HCT116 (cell line): Measurements from ENCODE around the gene B3GALNT1. TPM values are rescaled to one million over a fixed set of nuclear protein-coding genes. Genes with fewer than 3 reads are reported as not detected.

Experiments
- ATAC-seq: fragments of 200-7000 bp; cut with Tn5 transposase; 2 replicates; pipeline ENCODE4 v1.9.1; 2020; ENCODE audit warnings: mild to moderate bottlenecking, moderate library complexity
- BruUV-seq: library from RNA; stranded (reverse); fragments of 400-500 nt; replicated peaks from 2 replicates; lab custom pipeline; 2021; lab: Mats Ljungman, UMichigan
- CTCF ChIA-PET: fragments of 300-600 bp; sonication (Branson Sonifier 250); formaldehyde crosslinking; loops from one replicate; lab custom pipeline; 2021; ENCODE audit warnings: antibody characterized with exemption; lab: Charles Lee
- POLR2A ChIA-PET: fragments of 300-600, 350-600 bp; sonication (Branson Sonifier 250); formaldehyde crosslinking; loops from one replicate; lab custom pipeline; 2021; ENCODE audit warnings: antibody characterized with exemption; lab: Charles Lee
- RAD21 ChIA-PET, 2 experiments: fragments of 300-600 bp; sonication (Branson Sonifier 250); formaldehyde crosslinking; loops; one replicate each; lab custom pipeline; 2023; ENCODE audit warnings: low total read pairs in 2 of 2; ENCODE audit not compliant: uncharacterized antibody in 2 of 2, unreplicated experiment in 2 of 2, low non-redundant PET in 1 of 2; lab: Charles Lee
- DNase-seq: peaks from one replicate; pipeline ENCODE4 v3.0.0-alpha.2; 2010; ENCODE audit warnings: low read depth, low spot score
- H2AFZ ChIP-seq: fragments of 200-600 bp; shearing (Covaris generic), sonication (generic); 2 replicates; pipeline ENCODE4 v1.6.1; 2017; ENCODE audit warnings: low read depth, mixed run types, mixed read lengths, antibody characterized with exemption, low read length; ENCODE audit not compliant: poor library complexity, severe bottlenecking
- H3K27ac ChIP-seq: 2 replicates; pipeline ENCODE4 v1.5.1; 2012; ENCODE audit warnings: low read depth, low read length
- H3K27me3 ChIP-seq: fragments of 200-600 bp; sonication (generic); 2 replicates; pipeline ENCODE4 v1.6.1; 2016; ENCODE audit warnings: mixed run types, low read length, mixed read lengths; ENCODE audit not compliant: insufficient read depth
- H3K36me3 ChIP-seq, 2 experiments: fragments of 200-500 bp in 1 of 2; fragments of 200-600 bp in 1 of 2; sonication (Bioruptor generic) in 1 of 2; sonication (generic) in 1 of 2; 2 replicates each; pipeline versions ENCODE4 v1.5.1 to v1.6.1; 2014 to 2016; ENCODE audit warnings: low read length in 2 of 2, inconsistent platforms in 1 of 2, mixed read lengths in 1 of 2, mixed run types in 1 of 2; ENCODE audit not compliant: insufficient read depth in 2 of 2, control insufficient read depth in 1 of 2
- H3K4me1 ChIP-seq, 2 experiments: fragments of 200-600 bp in 1 of 2; sonication (generic) in 1 of 2; 2 replicates each; pipeline versions ENCODE4 v1.5.1 to v1.6.1; 2012 to 2017; ENCODE audit warnings: low read length in 2 of 2, inconsistent platforms in 1 of 2, mild to moderate bottlenecking in 1 of 2, mixed read lengths in 1 of 2, mixed run types in 1 of 2, moderate library complexity in 1 of 2; ENCODE audit not compliant: insufficient read depth in 2 of 2, control insufficient read depth in 1 of 2
- H3K4me2 ChIP-seq: fragments of 200-600 bp; sonication (generic); 2 replicates; pipeline ENCODE4 v1.6.1; 2017; ENCODE audit warnings: mixed run types, low read length, mixed read lengths
- H3K4me3 ChIP-seq, 2 experiments: fragments of 200-600 bp in 1 of 2; sonication (generic) in 1 of 2; replicated peaks in 1 of 2; 2 replicates each; pipeline ENCODE4 v1.5.1; 2011 to 2016; ENCODE audit warnings: low read length in 2 of 2, control low read depth in 1 of 2, low read depth in 1 of 2, mild to moderate bottlenecking in 1 of 2, mixed read lengths in 1 of 2, mixed run types in 1 of 2
- H3K79me2 ChIP-seq: fragments of 200-600 bp; sonication (generic); 2 replicates; pipeline ENCODE4 v1.6.1; 2017; ENCODE audit warnings: mild to moderate bottlenecking, mixed run types, low read length, moderate library complexity, mixed read lengths; ENCODE audit not compliant: insufficient read depth
- H3K9ac ChIP-seq: fragments of 200-600 bp; sonication (generic); 2 replicates; pipeline ENCODE4 v1.6.1; 2016; ENCODE audit warnings: low read length, mixed read lengths
- H3K9me2 ChIP-seq: fragments of 200-600 bp; sonication (generic), shearing (Covaris generic); 2 replicates; pipeline ENCODE4 v1.6.1; 2017; ENCODE audit warnings: mixed run types, mild to moderate bottlenecking, moderate library complexity; ENCODE audit not compliant: insufficient read depth
- H3K9me3 ChIP-seq, 2 experiments: fragments of 200-500 bp in 1 of 2; fragments of 200-600 bp in 1 of 2; sonication (Bioruptor generic) in 1 of 2; sonication (generic) in 1 of 2; 2 replicates each; pipeline ENCODE4 v1.6.1; 2014 to 2017; ENCODE audit warnings: low read length in 2 of 2, mixed read lengths in 2 of 2, inconsistent platforms in 1 of 2, low read depth in 1 of 2, mild to moderate bottlenecking in 1 of 2, mixed run types in 1 of 2, moderate library complexity in 1 of 2; ENCODE audit not compliant: control insufficient read depth in 1 of 2, insufficient read depth in 1 of 2
- H4K20me1 ChIP-seq: fragments of 200-600 bp; sonication (generic), shearing (Covaris generic); 2 replicates; pipeline ENCODE4 v1.6.1; 2017; ENCODE audit warnings: mixed run types, mild to moderate bottlenecking, moderate library complexity; ENCODE audit not compliant: insufficient read depth
- CTCF ChIP-seq, 3 experiments: fragments of 200-600 bp in 1 of 3; sonication (generic) in 1 of 3; IDR thresholded peaks in 2 of 3; conservative IDR thresholded peaks in 1 of 3; 2 replicates each; pipeline ENCODE4 v1.5.1; 2012 to 2017; ENCODE audit warnings: low read depth in 2 of 3, low read length in 2 of 3, antibody characterized with exemption in 1 of 3, borderline replicate concordance in 1 of 3, control low read depth in 1 of 3, mild to moderate bottlenecking in 1 of 3, mixed read lengths in 1 of 3, mixed run types in 1 of 3, moderate library complexity in 1 of 3; ENCODE audit not compliant: insufficient read depth in 1 of 3
- ELF1 ChIP-seq: IDR thresholded peaks from 2 replicates; pipeline ENCODE4 v1.6.1; 2012; ENCODE audit warnings: low read depth, borderline replicate concordance
- EZH2phosphoT487 ChIP-seq: fragments of 200-600 bp; IDR thresholded peaks from 2 replicates; pipeline ENCODE4 v1.6.1; 2018; ENCODE audit warnings: antibody characterized with exemption, borderline replicate concordance
- JUND ChIP-seq: IDR thresholded peaks from 2 replicates; pipeline ENCODE4 v1.6.1; 2012
- MAX ChIP-seq: IDR thresholded peaks from 2 replicates; pipeline ENCODE4 v1.6.1; 2012
- POLR2AphosphoS5 ChIP-seq: IDR thresholded peaks from 2 replicates; pipeline ENCODE4 v1.6.1; 2011; ENCODE audit warnings: mild to moderate bottlenecking, low read depth, low read length, moderate library complexity
- SP1 ChIP-seq: IDR thresholded peaks from 2 replicates; pipeline ENCODE4 v1.6.1; 2012; ENCODE audit warnings: low read depth
- YY1 ChIP-seq: IDR thresholded peaks from 2 replicates; pipeline ENCODE4 v1.6.1; 2011; ENCODE audit warnings: low read length, low read depth, moderate library complexity, mild to moderate bottlenecking; ENCODE audit not compliant: insufficient replicate concordance; ENCODE audit errors: extremely low read depth
- ZFX ChIP-seq: fragments of 450-650 bp; IDR thresholded peaks from 2 replicates; pipeline ENCODE4 v1.6.1; 2017
- ZNF274 ChIP-seq: fragments of 200-500 bp; sonication (Bioruptor generic); IDR thresholded peaks from 2 replicates; pipeline ENCODE4 v1.6.1; 2014; ENCODE audit warnings: mild to moderate bottlenecking, low read depth, low read length, inconsistent platforms
- intact Hi-C: fragments of 100-400 bp; cut with micrococcal nuclease; formaldehyde crosslinking; loops from 2 replicates; pipeline ENCODE4 v1.10.0; 2022
- total RNA-seq: library from RNA; stranded (reverse); gene quantifications from one replicate; pipeline ENCODE4 v1.2.1, GENCODE V29; 2021; ENCODE audit not compliant: unreplicated experiment

B3GALNT1 gene
- total RNA-seq, 1 experiment from 2014 or later: 9.6 TPM

GRCh38 chr3:161054860-161055604, 50.1 kb downstream of the B3GALNT1 start:
- intact Hi-C loops: no loop called here
- RAD21 ChIA-PET: no interaction called here
- no peaks in the 10 kb centered on the region for H3K36me3 ChIP-seq
- no peaks in the 10 kb centered on the region for H3K27me3 ChIP-seq
- H3K9ac ChIP-seq: no peak overlapping the region
- H3K27ac ChIP-seq: no peak overlapping the region
- ATAC-seq: no peak
- H3K4me3 ChIP-seq: no peak overlapping the region
- POLR2A ChIA-PET: no interaction called here
- no peaks in the 10 kb centered on the region for H3K9me3 ChIP-seq
- BruUV-seq: no TSS peak
- CTCF ChIA-PET: no interaction called here
- TF ChIP-seq JUND (no peak), CTCF (IDR thresholded peaks at IDR 0.05 in 2 of 3, conservative IDR thresholded peaks at IDR 0.05 in 1 of 3; ENCODE audit: borderline replicate concordance in 1 of 3, insufficient read depth in 1 of 3, low read depth in 2 of 3, low read length in 2 of 3) (no peak), SP1 (no peak), ZFX (no peak), POLR2AphosphoS5 (no peak), YY1 (no peak), EZH2phosphoT487 (no peak), MAX (no peak), ZNF274 (no peak), ELF1 (no peak)
- TF ChIP-seq, all 23 proteins: peak for 0
- Histone ChIP-seq H2AFZ (no peak overlapping the region), H3K79me2 (no peaks in the 10 kb centered on the region), H3K4me1 (no peaks in the 10 kb centered on the region), H3K4me2 (no peak overlapping the region), H3K9me2 (no peaks in the 10 kb centered on the region), H4K20me1 (no peaks in the 10 kb centered on the region)
- no peak for DNase-seq
